Retinal pigment epithelial cell (primary cell): ENCODE measurements around the gene NFS1.
A peak's percentile ranks its signal among the peaks of the same experiment; 100 is the strongest.
"Not testable (repeated sequence)": the region's sequence is repeated elsewhere in the genome, so short reads cannot be mapped to it uniquely, and the experiment has no call there.

Source experiments
- DNase-seq: peaks from one replicate; pipeline ENCODE4 v3.0.0-alpha.2; 2010; ENCODE audit warnings: low read depth
- H3K4me3 ChIP-seq: 2 replicates; pipeline ENCODE4 v1.5.1; 2011; ENCODE audit warnings: mild to moderate bottlenecking, low read length, control low read depth, moderate library complexity
- TF ChIP-seq, protein P1 (sequence below): conservative IDR thresholded peaks from 2 replicates; pipeline ENCODE4 v1.5.1; 2011; ENCODE audit warnings: low read depth, low read length, control low read depth, inconsistent platforms

Gene NFS1

DNA sequence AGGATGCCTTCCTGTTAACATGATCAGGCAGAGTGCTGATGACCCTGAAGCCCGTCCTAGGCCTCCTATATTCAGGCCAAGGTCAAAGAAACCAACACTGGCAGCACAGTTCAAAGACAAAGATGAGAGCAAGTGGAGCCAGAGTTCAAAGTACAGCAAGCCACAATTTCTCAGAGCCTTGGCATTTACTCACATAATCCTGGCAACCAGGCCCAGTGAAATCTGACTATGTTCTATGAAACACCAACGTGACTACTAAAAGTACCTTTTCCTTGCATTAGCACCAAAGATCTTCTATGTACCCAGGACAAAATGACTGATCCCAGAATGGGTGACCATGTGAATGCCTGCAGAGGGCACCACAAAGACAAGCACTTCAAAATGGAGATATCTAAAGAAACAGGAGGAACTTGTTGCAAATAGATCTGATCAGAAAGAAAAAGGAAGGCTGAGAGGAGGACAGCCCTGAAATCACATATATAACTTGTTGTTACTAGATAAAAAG, 3.9 kb downstream of the NFS1 start:
- no peak overlapping the region for H3K4me3 ChIP-seq
- no peak for DNase-seq
- TF ChIP-seq, protein P1, sequence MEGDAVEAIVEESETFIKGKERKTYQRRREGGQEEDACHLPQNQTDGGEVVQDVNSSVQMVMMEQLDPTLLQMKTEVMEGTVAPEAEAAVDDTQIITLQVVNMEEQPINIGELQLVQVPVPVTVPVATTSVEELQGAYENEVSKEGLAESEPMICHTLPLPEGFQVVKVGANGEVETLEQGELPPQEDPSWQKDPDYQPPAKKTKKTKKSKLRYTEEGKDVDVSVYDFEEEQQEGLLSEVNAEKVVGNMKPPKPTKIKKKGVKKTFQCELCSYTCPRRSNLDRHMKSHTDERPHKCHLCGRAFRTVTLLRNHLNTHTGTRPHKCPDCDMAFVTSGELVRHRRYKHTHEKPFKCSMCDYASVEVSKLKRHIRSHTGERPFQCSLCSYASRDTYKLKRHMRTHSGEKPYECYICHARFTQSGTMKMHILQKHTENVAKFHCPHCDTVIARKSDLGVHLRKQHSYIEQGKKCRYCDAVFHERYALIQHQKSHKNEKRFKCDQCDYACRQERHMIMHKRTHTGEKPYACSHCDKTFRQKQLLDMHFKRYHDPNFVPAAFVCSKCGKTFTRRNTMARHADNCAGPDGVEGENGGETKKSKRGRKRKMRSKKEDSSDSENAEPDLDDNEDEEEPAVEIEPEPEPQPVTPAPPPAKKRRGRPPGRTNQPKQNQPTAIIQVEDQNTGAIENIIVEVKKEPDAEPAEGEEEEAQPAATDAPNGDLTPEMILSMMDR: no peak

DNA sequence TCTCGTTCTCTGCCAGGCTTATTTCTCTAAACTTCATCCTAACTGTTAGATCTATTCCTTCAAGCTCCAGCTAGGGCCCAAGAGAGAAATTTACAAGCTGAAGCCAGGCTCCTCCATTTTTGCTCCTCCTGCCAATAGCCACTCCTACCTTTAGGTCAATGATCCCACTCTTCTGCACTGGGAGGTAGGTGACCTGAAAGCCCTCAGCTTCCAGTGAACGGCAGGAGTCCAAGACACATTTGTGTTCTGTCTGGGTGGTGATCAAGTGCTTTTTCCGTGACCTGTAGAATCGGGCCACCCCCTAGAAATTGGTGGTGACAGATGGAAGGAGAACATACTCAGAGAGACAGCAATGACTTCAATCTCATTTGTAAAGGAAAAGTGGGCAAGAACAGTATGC, 8.9 kb downstream of the NFS1 start:
- H3K4me3 ChIP-seq: no peak overlapping the region
- DNase-seq: no peak
- TF ChIP-seq, protein P1: no peak

DNA sequence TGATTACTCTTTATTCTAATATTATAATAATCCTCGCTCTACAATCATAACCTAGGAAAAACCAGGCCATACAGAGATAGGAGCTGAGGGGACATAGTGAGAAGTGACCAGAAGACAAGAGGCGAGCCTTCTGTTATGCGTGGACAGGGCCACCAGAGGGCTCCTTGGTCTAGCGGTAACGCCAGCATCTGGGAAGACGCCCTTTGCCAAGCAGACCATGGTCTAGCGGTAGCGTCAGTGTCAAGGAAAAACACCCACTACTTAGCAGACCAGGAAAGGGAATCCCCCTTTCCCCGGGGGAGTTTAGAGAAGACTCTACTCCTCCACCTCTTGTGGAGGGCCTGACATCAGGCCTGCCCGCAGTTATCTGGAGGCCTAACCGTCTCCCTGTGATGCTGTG, 12.3 kb downstream of the NFS1 start:
- DNase-seq, H3K4me3 ChIP-seq: not testable (repeated sequence)
- TF ChIP-seq, protein P1: peak; percentile 12

DNA sequence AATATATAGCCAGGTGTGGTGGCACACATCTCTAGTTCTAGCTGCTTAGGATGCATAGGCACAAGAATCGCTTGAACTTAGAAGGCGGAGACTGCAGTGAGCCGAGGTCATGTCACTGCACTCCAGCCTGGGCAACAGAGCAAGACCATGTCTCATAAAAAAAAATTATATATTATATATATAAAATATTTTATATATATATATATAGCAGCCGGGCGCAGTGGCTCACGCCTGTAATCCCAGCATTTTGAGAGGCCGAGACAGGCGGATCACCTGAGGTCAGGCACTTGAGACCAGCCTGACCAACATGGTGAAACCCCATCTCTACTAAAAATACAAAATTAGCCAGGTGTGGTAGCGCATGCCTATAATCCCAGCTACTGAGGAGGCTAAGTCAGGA, 13.8 kb downstream of the NFS1 start:
- not testable (repeated sequence) for DNase-seq, H3K4me3 ChIP-seq

DNA sequence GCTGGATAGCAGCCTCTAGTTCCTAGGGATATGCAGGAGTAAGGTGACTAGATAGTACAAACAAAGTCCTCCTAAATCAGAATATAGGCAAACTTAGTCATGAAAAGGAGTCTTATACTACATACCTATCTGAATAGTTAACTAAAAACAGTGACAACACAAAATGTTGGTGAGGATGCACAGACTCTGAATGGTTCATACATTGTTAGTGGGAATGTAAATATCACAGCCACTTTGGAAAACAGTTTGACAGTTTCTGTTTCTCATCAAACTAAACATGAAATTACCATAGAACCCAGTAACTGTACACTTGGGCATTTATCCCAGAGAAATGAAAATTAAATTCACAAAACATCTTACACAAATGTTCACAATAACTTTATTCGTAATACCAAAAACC, 17.2 kb downstream of the NFS1 start:
- no peak overlapping the region for H3K4me3 ChIP-seq
- DNase-seq: no peak
- TF ChIP-seq, protein P1: no peak

DNA sequence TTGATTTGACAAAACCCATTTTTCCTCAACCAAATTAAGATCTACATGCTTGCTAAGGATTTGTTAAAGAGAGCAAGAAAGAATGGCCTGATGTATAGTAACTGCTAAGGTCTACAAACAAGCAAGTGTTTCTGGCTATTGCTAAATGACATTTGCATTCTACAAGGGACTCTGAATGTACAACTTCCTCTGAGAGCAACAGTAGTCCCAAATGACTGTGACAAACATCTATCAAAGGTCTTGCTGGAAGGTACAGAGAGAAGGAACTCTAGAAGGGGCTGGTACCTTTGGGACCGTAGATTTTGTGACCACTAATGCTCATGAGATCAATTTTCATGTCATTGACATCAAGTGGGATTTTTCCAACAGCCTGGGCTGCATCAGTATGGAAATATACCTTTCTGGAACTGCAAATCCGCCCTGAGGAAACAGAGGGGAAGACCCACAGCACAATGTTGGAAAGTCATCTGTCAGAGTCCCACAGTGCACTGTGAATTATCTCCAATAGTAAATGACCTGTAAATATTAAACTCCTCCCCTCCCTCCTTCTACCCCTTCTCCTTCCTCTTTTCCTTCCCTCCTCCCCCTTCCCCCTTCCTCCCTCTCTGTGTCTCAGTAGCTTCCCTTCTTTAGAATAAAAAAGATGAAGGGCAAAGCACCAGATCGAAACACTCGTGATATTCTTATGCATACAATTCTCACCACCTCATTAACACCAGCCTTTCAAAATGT, 18.5 kb downstream of the NFS1 start:
- no peak for DNase-seq
- no peak overlapping the region for H3K4me3 ChIP-seq
- TF ChIP-seq, protein P1: no peak

DNA sequence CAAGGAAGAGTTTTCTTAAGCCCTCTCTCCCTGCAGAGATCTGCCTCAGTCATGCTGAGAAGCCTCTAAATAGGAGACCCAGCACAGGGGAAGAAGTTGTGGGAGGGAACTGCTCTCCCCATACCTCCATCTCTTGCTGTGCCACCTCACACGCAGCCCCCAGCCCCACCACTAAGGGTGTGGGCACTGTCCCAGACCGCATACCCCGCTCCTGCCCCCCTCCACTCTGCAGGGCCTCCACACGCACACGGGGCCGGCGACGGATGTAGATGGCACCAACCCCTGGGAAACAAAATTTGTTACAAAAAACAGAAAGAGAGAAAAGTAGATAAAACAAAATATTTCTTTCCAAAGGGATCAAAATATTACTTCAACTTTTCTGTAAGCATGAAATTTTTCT, 24.2 kb downstream of the NFS1 start:
- no peak for DNase-seq
- no peak overlapping the region for H3K4me3 ChIP-seq
- TF ChIP-seq, protein P1: no peak
